ENCODE results near the gene HES1. TPM values are rescaled to one million over a fixed set of nuclear protein-coding genes. Genes with fewer than 3 reads are reported as not detected.

HES1 gene
- total and polyA plus RNA-seq, 4 donors: 5.3 to 12.5 (median 9.0) TPM

DNA sequence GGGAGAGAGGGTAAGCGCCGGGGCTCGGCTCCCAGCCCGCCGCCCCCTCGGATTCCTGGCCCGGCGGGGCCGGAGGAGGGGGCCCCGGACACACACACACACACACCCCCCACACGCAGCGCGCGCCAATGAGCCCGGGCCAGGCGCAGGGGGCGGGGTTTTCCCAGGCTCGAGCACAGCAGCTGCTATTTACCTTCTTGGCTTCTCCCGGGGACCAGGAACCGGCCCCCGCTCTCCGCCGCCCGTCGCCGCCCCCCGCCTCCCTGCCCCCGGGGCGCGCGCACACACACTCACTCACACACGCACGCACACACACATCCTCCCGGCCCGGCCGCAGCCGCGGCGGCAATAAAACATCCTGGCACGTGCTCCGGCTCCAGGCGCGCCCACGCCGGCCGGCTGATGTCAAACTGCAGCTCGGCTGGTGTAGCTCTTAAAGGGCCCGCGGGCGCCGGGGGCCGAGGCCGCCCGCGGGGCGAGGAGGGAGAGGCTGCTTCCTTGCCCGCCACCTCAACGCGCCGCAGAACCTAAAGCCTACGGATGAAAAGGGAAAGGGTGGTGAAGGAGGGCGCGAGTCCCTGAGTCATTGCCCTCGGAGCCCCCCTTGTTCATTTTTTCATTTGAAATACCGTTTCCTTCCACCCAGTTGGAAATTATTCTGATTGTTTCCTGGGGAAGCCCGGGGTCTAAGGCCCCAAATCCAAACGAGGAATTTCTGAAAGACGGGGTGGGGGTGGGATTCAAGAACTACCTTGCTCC lies 1.0 kb upstream of the HES1 start (continued):
- TF ChIP-seq REST (IDR thresholded peaks at IDR 0.05) (peak; percentile 78), HNF4A (conservative IDR thresholded peaks at IDR 0.05) (peak in 1 of 2 donors; percentile 50), YY1 (IDR thresholded peaks at IDR 0.05) (peak; percentile 55), TAF1 (conservative IDR thresholded peaks at IDR 0.05) (peak; percentile 35), EGR1 (IDR thresholded peaks at IDR 0.05; ENCODE audit: low read depth in 2 of 2) (peak; percentile 69 to 92), SP1 (IDR thresholded peaks at IDR 0.05) (peak; percentile 65)
- TF ChIP-seq, protein P1, sequence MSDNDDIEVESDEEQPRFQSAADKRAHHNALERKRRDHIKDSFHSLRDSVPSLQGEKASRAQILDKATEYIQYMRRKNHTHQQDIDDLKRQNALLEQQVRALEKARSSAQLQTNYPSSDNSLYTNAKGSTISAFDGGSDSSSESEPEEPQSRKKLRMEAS (IDR thresholded peaks at IDR 0.05): peak; percentile 58

GRCh38 chr3:194135516-194135805 lies 487 bp upstream of the HES1 start:
- peaks cover 0 to 7% (median 0%) of the 10 kb centered on the region in 4 donors for H3K36me3 ChIP-seq (ENCODE audit: control insufficient read depth in 4 of 4, insufficient read depth in 3 of 4, low read depth in 1 of 4, low read length in 3 of 4)
- peak overlapping the region; percentile 34 to 73 (median 35) for H3K4me3 ChIP-seq (ENCODE audit: low read depth in 1 of 3, low read length in 3 of 3)
- H3K4me1 ChIP-seq (ENCODE audit: control insufficient read depth in 4 of 4, insufficient read depth in 4 of 4, low read length in 3 of 4): peaks cover 16 to 53% (median 27%) of the 10 kb centered on the region in 4 donors
- peak overlapping the region; percentile 81 to 95 for H3K27ac ChIP-seq (ENCODE audit: low read depth in 1 of 2, low read length in 2 of 2)
- TF ChIP-seq FOXA2 (IDR thresholded peaks at IDR 0.05): no peak
- TF ChIP-seq EGR1 (IDR thresholded peaks at IDR 0.05; ENCODE audit: low read depth in 2 of 2): no peak
- no peak for TF ChIP-seq HNF4G (IDR thresholded peaks at IDR 0.05)
- no peak for TF ChIP-seq ATF3 (IDR thresholded peaks at IDR 0.05)
- no peak for TF ChIP-seq JUND (IDR thresholded peaks at IDR 0.05)
- TF ChIP-seq GABPA (IDR thresholded peaks at IDR 0.05 in 1 of 2, conservative IDR thresholded peaks at IDR 0.05 in 1 of 2): no peak
- no peak for TF ChIP-seq NR2F2 (IDR thresholded peaks at IDR 0.05)
- TF ChIP-seq YY1 (IDR thresholded peaks at IDR 0.05): no peak
- TF ChIP-seq, protein P2, sequence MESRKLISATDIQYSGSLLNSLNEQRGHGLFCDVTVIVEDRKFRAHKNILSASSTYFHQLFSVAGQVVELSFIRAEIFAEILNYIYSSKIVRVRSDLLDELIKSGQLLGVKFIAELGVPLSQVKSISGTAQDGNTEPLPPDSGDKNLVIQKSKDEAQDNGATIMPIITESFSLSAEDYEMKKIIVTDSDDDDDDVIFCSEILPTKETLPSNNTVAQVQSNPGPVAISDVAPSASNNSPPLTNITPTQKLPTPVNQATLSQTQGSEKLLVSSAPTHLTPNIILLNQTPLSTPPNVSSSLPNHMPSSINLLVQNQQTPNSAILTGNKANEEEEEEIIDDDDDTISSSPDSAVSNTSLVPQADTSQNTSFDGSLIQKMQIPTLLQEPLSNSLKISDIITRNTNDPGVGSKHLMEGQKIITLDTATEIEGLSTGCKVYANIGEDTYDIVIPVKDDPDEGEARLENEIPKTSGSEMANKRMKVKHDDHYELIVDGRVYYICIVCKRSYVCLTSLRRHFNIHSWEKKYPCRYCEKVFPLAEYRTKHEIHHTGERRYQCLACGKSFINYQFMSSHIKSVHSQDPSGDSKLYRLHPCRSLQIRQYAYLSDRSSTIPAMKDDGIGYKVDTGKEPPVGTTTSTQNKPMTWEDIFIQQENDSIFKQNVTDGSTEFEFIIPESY (IDR thresholded peaks at IDR 0.05): no peak
- TF ChIP-seq SP1 (IDR thresholded peaks at IDR 0.05): no peak
- TF ChIP-seq, protein P1 (IDR thresholded peaks at IDR 0.05): no peak
- no peak for TF ChIP-seq RXRA (IDR thresholded peaks at IDR 0.05)
- no peak for TF ChIP-seq REST (IDR thresholded peaks at IDR 0.05)
- no peak for TF ChIP-seq RAD21 (IDR thresholded peaks at IDR 0.05)
- H3K9me3 ChIP-seq (ENCODE audit: control insufficient read depth in 4 of 4, low read length in 3 of 4): no peaks in the 10 kb centered on the region
- WGBS: 2% methylated on average over 4 of the region's 4 CpGs
- H3K9ac ChIP-seq (ENCODE audit: low read depth in 1 of 2, low read length in 2 of 2): peak overlapping the region; percentile 76
- no peak for DNase-seq (ENCODE audit: low spot score)
- no peaks in the 10 kb centered on the region for H3K27me3 ChIP-seq (ENCODE audit: control insufficient read depth in 4 of 4, insufficient read depth in 4 of 4, low read length in 3 of 4)
